GM23338 (cell line): Measurements from ENCODE around the gene ALX1. TPM values are rescaled to one million over a fixed set of nuclear protein-coding genes. Genes with fewer than 3 reads are reported as not detected.

ENCODE experiments used
- ATAC-seq: fragments of 200-7000 bp; cut with Tn5 transposase; 3 replicates; pipeline ENCODE4 v1.9.1; 2020
- DNase-seq: peaks from one replicate; pipeline ENCODE4 v3.0.0-alpha.2; 2015; ENCODE audit warnings: low spot score
- H2AFZ ChIP-seq: fragments of 200-600 bp; sonication (generic); 2 replicates; pipeline ENCODE4 v1.8.0; 2016; ENCODE audit warnings: antibody characterized with exemption, mild to moderate bottlenecking, moderate library complexity
- H3F3A ChIP-seq: fragments of 200-600 bp; sonication (generic); replicated peaks from 2 replicates; pipeline ENCODE4 v1.8.0; 2017; ENCODE audit warnings: antibody characterized with exemption, mixed run types, low read depth
- H3K27ac ChIP-seq: fragments of 200-600 bp; sonication (generic); 2 replicates; pipeline ENCODE4 v1.6.1; 2016; ENCODE audit warnings: low read depth
- H3K27me3 ChIP-seq: fragments of 200-600 bp; sonication (generic); 2 replicates; pipeline ENCODE4 v1.8.0; 2016; ENCODE audit warnings: mild to moderate bottlenecking, mixed run types, moderate library complexity; ENCODE audit not compliant: insufficient read depth
- H3K36me3 ChIP-seq: fragments of 200-600 bp; sonication (generic); 2 replicates; pipeline ENCODE4 v1.8.0; 2016; ENCODE audit warnings: mild to moderate bottlenecking; ENCODE audit not compliant: insufficient read depth
- H3K4me1 ChIP-seq: fragments of 200-600 bp; sonication (generic); 2 replicates; pipeline ENCODE4 v1.8.0; 2016; ENCODE audit warnings: mild to moderate bottlenecking, moderate library complexity; ENCODE audit not compliant: insufficient read depth
- H3K4me2 ChIP-seq: fragments of 200-600 bp; sonication (generic); 2 replicates; pipeline ENCODE4 v1.7.1; 2017; ENCODE audit warnings: mixed run types
- H3K4me3 ChIP-seq: fragments of 200-600 bp; sonication (generic); 2 replicates; pipeline ENCODE4 v1.6.1; 2016; ENCODE audit warnings: mixed run types
- H3K79me2 ChIP-seq: fragments of 200-600 bp; sonication (generic); replicated peaks from 2 replicates; pipeline ENCODE4 v1.8.0; 2017; ENCODE audit warnings: mild to moderate bottlenecking; ENCODE audit not compliant: insufficient read depth
- H3K9me2 ChIP-seq: fragments of 200-600 bp; sonication (generic); 2 replicates; pipeline ENCODE4 v1.8.0; 2017; ENCODE audit not compliant: insufficient read depth
- H4K20me1 ChIP-seq: fragments of 200-600 bp; sonication (generic); replicated peaks from 2 replicates; pipeline ENCODE4 v1.8.0; 2017; ENCODE audit warnings: mild to moderate bottlenecking; ENCODE audit not compliant: insufficient read depth
- H3K27ac Mint-ChIP-seq: 2 replicates; pipeline ENCODE4 v1.8.0; 2020; ENCODE audit warnings: inconsistent platforms, mild to moderate bottlenecking, moderate library complexity, mixed read lengths
- H3K27me3 Mint-ChIP-seq: 3 replicates; pipeline ENCODE4 v1.8.0; 2022; ENCODE audit warnings: low read depth, mild to moderate bottlenecking, moderate library complexity, mixed read lengths, inconsistent platforms; ENCODE audit not compliant: insufficient read depth, poor library complexity
- H3K36me3 Mint-ChIP-seq: 3 replicates; pipeline ENCODE4 v1.8.0; 2021; ENCODE audit warnings: low read depth, mild to moderate bottlenecking, inconsistent platforms, moderate library complexity, mixed read lengths
- H3K4me1 Mint-ChIP-seq: 3 replicates; pipeline ENCODE4 v1.8.0; 2020; ENCODE audit warnings: mild to moderate bottlenecking, inconsistent platforms, mixed read lengths
- H3K4me3 Mint-ChIP-seq: 3 replicates; pipeline ENCODE4 v1.8.0; 2021; ENCODE audit warnings: moderate library complexity, mild to moderate bottlenecking, inconsistent platforms, mixed read lengths
- H3K9me3 Mint-ChIP-seq: 3 replicates; pipeline ENCODE4 v1.8.0; 2020; ENCODE audit warnings: moderate library complexity, mild to moderate bottlenecking, inconsistent platforms, mixed read lengths
- CREB1 ChIP-seq: fragments of 250-450 bp; sonication (Bioruptor Pico); IDR thresholded peaks from 2 replicates; pipeline ENCODE4 v1.5.0; 2020; ENCODE audit warnings: low read depth, mild to moderate bottlenecking, moderate library complexity
- EZH2phosphoT487 ChIP-seq: fragments of 200-600 bp; sonication (generic); IDR thresholded peaks from one replicate; pipeline ENCODE4 v1.8.1; 2018; ENCODE audit warnings: antibody characterized with exemption; ENCODE audit not compliant: unreplicated experiment
- JUNB ChIP-seq: IDR thresholded peaks from one replicate; pipeline ENCODE4 v1.6.1; 2016; ENCODE audit warnings: antibody characterized with exemption; ENCODE audit not compliant: unreplicated experiment
- NANOG ChIP-seq: IDR thresholded peaks from 2 replicates; pipeline ENCODE4 v1.6.1; 2016; ENCODE audit warnings: antibody characterized with exemption, borderline replicate concordance
- POLR2AphosphoS5 ChIP-seq: IDR thresholded peaks from 2 replicates; pipeline ENCODE4 v1.6.1; 2016; ENCODE audit warnings: antibody characterized with exemption, low read depth
- STAT1 ChIP-seq: IDR thresholded peaks from one replicate; pipeline ENCODE4 v1.6.1; 2016; ENCODE audit warnings: antibody characterized with exemption; ENCODE audit not compliant: unreplicated experiment
- ZNF114 ChIP-seq: fragments of 250-450 bp; sonication (Bioruptor Pico); IDR thresholded peaks from 2 replicates; pipeline ENCODE4 v1.5.0; 2020; ENCODE audit warnings: mild to moderate bottlenecking, moderate library complexity
- ZNF331 ChIP-seq: fragments of 250-450 bp; sonication (Bioruptor Pico); IDR thresholded peaks from 2 replicates; pipeline ENCODE4 v1.5.0; 2020; ENCODE audit warnings: low read depth, mild to moderate bottlenecking, moderate library complexity
- polyA plus RNA-seq: library from polyadenylated mRNA; unstranded; fragments of >200 nt; fragmentation: Nextera tagmentation; extraction: Ambion mirVana; gene quantifications from 2 replicates; pipeline ENCODE4 v1.2.1, GENCODE V29; 2016
- total RNA-seq: library from RNA; depleted of rRNA; stranded (reverse); fragments of >200 nt; shearing (Covaris generic); gene quantifications from 2 replicates; pipeline ENCODE4 v1.2.3, GENCODE V29; 2014
- TF ChIP-seq, protein P1 (sequence below): fragments of 250-450 bp; sonication (Bioruptor Pico); IDR thresholded peaks from 2 replicates; pipeline ENCODE4 v1.5.0; 2020; ENCODE audit warnings: mild to moderate bottlenecking, moderate library complexity
- TF ChIP-seq, protein P2 (sequence below): IDR thresholded peaks from 2 replicates; pipeline ENCODE4 v1.6.1; 2016; ENCODE audit warnings: antibody characterized with exemption
- TF ChIP-seq, protein P3 (sequence below): IDR thresholded peaks from one replicate; pipeline ENCODE4 v1.6.1; 2018; ENCODE audit warnings: antibody characterized with exemption; ENCODE audit not compliant: unreplicated experiment

ALX1 gene
- total and polyA plus RNA-seq, 2 experiments from 2014 or later, result 0.49 to 1.1 TPM

- TF ChIP-seq, protein P1, sequence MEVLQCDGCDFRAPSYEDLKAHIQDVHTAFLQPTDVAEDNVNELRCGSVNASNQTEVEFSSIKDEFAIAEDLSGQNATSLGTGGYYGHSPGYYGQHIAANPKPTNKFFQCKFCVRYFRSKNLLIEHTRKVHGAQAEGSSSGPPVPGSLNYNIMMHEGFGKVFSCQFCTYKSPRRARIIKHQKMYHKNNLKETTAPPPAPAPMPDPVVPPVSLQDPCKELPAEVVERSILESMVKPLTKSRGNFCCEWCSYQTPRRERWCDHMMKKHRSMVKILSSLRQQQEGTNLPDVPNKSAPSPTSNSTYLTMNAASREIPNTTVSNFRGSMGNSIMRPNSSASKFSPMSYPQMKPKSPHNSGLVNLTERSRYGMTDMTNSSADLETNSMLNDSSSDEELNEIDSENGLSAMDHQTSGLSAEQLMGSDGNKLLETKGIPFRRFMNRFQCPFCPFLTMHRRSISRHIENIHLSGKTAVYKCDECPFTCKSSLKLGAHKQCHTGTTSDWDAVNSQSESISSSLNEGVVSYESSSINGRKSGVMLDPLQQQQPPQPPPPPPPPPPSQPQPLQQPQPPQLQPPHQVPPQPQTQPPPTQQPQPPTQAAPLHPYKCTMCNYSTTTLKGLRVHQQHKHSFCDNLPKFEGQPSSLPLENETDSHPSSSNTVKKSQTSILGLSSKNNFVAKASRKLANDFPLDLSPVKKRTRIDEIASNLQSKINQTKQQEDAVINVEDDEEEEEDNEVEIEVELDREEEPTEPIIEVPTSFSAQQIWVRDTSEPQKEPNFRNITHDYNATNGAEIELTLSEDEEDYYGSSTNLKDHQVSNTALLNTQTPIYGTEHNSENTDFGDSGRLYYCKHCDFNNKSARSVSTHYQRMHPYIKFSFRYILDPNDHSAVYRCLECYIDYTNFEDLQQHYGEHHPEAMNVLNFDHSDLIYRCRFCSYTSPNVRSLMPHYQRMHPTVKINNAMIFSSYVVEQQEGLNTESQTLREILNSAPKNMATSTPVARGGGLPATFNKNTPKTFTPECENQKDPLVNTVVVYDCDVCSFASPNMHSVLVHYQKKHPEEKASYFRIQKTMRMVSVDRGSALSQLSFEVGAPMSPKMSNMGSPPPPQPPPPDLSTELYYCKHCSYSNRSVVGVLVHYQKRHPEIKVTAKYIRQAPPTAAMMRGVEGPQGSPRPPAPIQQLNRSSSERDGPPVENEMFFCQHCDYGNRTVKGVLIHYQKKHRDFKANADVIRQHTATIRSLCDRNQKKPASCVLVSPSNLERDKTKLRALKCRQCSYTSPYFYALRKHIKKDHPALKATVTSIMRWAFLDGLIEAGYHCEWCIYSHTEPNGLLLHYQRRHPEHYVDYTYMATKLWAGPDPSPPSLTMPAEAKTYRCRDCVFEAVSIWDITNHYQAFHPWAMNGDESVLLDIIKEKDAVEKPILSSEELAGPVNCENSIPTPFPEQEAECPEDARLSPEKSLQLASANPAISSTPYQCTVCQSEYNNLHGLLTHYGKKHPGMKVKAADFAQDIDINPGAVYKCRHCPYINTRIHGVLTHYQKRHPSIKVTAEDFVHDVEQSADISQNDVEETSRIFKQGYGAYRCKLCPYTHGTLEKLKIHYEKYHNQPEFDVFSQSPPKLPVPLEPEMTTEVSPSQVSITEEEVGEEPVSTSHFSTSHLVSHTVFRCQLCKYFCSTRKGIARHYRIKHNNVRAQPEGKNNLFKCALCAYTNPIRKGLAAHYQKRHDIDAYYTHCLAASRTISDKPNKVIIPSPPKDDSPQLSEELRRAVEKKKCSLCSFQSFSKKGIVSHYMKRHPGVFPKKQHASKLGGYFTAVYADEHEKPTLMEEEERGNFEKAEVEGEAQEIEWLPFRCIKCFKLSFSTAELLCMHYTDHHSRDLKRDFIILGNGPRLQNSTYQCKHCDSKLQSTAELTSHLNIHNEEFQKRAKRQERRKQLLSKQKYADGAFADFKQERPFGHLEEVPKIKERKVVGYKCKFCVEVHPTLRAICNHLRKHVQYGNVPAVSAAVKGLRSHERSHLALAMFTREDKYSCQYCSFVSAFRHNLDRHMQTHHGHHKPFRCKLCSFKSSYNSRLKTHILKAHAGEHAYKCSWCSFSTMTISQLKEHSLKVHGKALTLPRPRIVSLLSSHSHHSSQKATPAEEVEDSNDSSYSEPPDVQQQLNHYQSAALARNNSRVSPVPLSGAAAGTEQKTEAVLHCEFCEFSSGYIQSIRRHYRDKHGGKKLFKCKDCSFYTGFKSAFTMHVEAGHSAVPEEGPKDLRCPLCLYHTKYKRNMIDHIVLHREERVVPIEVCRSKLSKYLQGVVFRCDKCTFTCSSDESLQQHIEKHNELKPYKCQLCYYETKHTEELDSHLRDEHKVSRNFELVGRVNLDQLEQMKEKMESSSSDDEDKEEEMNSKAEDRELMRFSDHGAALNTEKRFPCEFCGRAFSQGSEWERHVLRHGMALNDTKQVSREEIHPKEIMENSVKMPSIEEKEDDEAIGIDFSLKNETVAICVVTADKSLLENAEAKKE (CRISPR knock-in tag), result no peak
- no peak for TF ChIP-seq ZNF331 (CRISPR knock-in tag)
Measured at GRCh38 chr12:85280984-85281630, 1.1 kb downstream of the ALX1 start (continued).

DNA sequence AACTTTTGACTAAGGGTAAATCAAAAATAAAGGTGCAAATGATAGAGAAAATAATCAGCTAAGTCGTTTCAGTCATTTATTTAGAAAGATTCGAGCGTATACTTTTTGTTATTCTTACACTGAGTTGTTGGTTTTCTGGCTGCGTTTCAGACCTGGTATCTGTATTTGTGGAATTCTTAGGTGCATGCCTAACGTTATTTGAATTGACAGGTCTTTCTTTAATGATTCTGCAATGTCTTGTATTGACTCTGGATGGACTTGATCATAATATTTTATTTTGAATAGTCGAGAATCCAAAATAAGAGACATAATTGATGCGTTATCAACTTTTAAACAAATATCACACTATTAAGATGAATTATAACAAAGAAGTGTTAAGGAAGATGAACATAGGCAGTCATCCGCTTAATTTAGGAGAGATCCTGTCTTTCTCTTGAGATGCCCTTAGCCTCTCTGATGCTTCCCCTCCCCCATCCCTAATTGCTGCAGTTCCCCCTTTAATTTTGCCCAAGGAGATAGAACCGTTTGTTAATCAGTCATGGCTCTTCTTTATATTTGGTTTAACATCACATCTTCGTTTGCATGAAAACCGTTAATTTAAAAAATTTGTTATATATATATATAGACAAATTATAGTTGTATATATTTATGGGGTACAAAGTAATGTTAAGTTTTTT is 1.8 kb downstream of the ALX1 start:
- Mint-ChIP-seq H3K4me1 (peaks cover 20% of the 10 kb centered on the region), H3K27me3 (peaks cover 46% of the 10 kb centered on the region), H3K36me3 (no peaks in the 10 kb centered on the region), H3K9me3 (no peaks in the 10 kb centered on the region), H3K4me3 (peak overlapping the region; percentile 97), H3K27ac (no peak overlapping the region)
- H4K20me1 ChIP-seq, result no peaks in the 10 kb centered on the region
- H3K9me2 ChIP-seq, result no peaks in the 10 kb centered on the region
- H3K4me2 ChIP-seq, result peak overlapping the region; percentile 83
- H3K27ac ChIP-seq, result no peak overlapping the region
- H3K27me3 ChIP-seq, result peaks cover 52% of the 10 kb centered on the region
- H3K4me3 ChIP-seq, result peak overlapping the region; percentile 86
- ATAC-seq (no peak), DNase-seq (peak; percentile 25)
- no peaks in the 10 kb centered on the region for H3F3A ChIP-seq
- peaks cover 33% of the 10 kb centered on the region for H3K4me1 ChIP-seq
- H3K79me2 ChIP-seq, result no peaks in the 10 kb centered on the region
- no peak overlapping the region for H2AFZ ChIP-seq
- H3K36me3 ChIP-seq, result no peaks in the 10 kb centered on the region
- TF ChIP-seq POLR2AphosphoS5 (no peak), CREB1 (CRISPR knock-in tag) (no peak), ZNF331 (CRISPR knock-in tag) (no peak), STAT1 (no peak), ZNF114 (CRISPR knock-in tag) (no peak), EZH2phosphoT487 (no peak), JUNB (no peak), NANOG (no peak)
- TF ChIP-seq, protein P2, sequence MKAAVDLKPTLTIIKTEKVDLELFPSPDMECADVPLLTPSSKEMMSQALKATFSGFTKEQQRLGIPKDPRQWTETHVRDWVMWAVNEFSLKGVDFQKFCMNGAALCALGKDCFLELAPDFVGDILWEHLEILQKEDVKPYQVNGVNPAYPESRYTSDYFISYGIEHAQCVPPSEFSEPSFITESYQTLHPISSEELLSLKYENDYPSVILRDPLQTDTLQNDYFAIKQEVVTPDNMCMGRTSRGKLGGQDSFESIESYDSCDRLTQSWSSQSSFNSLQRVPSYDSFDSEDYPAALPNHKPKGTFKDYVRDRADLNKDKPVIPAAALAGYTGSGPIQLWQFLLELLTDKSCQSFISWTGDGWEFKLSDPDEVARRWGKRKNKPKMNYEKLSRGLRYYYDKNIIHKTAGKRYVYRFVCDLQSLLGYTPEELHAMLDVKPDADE, result no peak
- TF ChIP-seq, protein P3, sequence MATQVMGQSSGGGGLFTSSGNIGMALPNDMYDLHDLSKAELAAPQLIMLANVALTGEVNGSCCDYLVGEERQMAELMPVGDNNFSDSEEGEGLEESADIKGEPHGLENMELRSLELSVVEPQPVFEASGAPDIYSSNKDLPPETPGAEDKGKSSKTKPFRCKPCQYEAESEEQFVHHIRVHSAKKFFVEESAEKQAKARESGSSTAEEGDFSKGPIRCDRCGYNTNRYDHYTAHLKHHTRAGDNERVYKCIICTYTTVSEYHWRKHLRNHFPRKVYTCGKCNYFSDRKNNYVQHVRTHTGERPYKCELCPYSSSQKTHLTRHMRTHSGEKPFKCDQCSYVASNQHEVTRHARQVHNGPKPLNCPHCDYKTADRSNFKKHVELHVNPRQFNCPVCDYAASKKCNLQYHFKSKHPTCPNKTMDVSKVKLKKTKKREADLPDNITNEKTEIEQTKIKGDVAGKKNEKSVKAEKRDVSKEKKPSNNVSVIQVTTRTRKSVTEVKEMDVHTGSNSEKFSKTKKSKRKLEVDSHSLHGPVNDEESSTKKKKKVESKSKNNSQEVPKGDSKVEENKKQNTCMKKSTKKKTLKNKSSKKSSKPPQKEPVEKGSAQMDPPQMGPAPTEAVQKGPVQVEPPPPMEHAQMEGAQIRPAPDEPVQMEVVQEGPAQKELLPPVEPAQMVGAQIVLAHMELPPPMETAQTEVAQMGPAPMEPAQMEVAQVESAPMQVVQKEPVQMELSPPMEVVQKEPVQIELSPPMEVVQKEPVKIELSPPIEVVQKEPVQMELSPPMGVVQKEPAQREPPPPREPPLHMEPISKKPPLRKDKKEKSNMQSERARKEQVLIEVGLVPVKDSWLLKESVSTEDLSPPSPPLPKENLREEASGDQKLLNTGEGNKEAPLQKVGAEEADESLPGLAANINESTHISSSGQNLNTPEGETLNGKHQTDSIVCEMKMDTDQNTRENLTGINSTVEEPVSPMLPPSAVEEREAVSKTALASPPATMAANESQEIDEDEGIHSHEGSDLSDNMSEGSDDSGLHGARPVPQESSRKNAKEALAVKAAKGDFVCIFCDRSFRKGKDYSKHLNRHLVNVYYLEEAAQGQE, result no peak
